GM18511 (cell line): Measurements from ENCODE around the gene INHBE.
"Not testable (repeated sequence)": the region's sequence is repeated elsewhere in the genome, so short reads cannot be mapped to it uniquely, and the experiment has no call there.

Experiments
- ATAC-seq: cut with Tn5 transposase; IDR thresholded peaks from one replicate; pipeline ENCODE4 v1.9.1; 2021; ENCODE audit warnings: mild to moderate bottlenecking, moderate library complexity; ENCODE audit not compliant: unreplicated experiment

Gene INHBE

DNA sequence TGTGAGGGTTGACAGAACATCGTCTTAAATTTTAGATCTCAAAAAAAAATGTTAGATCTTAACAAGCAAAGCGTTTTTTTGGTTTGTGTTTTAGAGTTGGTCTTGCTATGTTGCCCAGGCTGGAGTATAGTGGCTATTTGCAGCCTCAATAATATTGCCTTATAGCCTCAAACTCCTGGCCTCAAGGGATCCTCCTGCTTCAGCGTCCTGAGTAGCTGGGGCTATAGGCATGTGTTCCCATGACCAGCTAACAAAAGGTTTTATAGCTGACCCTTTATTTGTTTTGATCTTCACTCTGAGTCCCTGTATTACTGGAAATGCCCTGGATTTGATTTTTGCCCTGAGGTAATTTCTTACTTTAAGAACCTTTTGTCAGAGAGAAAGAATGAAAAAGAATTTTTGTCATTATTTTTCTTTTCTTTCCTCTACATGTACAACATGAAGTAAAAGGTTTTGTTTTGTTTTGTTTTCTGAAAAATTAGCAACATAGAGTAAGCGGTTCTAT lies 15.3 kb upstream of the INHBE start:
- ATAC-seq: no peak

DNA sequence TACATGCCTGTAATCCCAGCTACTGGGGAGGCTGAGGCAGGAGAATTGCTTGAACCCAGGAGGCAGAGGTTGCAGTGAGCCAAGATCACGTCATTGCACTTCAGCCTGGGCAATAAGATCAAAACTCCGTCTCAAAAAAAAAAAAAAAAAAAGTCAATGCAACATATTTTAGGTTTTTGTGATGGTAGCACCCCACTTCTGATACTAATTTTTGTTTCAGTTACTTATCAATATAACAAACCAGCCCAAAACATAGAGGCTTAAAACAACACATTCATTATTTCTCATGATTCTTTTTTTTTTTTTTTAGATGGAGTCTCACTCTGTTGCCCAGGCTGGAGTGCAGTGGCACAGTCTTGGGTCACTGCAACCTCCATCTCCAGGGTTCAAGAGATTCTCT lies 13.7 kb upstream of the INHBE start:
- ATAC-seq: not testable (repeated sequence)

DNA sequence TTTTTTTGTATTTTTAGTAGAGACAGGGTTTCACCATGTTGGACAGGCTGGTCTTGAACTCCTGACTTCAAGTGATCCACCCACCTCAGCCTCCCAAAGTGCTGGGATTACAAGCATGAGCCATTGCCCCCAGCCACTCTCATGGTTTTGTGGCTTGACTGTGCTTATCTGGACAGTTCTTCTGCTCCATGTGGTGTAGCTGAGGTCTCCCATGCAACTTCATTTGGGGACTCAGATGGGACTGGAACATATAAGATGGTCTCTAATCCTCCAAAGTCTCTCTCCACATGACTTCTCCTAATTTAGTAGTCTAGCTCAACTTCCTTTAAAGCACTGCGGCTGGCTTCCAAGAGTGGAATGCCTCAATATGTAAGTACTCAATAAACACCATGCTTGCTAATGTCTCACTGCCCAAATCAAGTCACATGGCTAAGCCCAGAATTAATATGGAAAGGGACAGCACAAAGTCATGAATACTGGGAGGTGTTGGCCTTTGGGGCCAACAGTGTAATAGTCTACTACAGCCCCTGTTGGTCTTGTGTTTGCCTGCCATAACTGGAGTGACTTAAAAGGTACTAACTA lies 13.2 kb upstream of the INHBE start:
- ATAC-seq: no peak

DNA sequence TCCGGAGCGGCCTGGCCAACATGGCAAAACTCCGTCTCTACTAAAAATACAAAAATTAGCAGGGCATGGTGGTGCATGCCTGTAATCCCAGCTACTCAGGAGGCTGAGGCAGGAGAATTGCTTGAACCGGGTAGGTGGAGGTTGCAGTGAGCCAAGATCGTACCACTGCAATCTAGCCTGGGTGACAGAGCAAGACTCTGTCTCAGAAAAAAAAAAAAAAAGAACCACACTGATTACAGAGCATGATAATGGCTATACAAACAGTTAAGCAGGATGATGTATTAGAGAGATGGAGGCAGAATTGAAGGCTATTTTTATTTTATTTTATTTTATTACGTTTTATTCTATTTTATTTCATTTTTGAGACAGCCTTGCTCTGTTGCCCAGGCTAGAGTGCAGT lies 10.8 kb upstream of the INHBE start:
- ATAC-seq: not testable (repeated sequence)

DNA sequence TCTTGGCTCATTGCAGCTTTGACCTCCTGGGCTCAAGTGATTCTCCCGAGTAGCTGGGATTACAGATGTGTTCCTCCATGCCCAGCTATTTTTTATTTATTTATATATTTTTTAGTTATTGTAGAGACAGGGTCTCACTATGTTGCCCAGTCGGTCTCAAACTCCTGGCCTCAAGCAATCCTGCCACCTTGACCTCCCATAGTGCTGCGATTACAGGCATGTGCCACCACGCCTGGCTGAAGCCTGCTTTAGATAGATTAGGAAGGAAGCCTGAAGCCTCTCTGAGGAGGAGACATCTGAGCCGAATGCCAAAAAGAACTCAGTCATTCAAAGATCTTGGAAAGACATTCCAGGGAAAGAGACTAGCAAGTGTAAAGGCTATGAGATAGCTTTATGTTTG lies 10.4 kb upstream of the INHBE start:
- no peak for ATAC-seq

DNA sequence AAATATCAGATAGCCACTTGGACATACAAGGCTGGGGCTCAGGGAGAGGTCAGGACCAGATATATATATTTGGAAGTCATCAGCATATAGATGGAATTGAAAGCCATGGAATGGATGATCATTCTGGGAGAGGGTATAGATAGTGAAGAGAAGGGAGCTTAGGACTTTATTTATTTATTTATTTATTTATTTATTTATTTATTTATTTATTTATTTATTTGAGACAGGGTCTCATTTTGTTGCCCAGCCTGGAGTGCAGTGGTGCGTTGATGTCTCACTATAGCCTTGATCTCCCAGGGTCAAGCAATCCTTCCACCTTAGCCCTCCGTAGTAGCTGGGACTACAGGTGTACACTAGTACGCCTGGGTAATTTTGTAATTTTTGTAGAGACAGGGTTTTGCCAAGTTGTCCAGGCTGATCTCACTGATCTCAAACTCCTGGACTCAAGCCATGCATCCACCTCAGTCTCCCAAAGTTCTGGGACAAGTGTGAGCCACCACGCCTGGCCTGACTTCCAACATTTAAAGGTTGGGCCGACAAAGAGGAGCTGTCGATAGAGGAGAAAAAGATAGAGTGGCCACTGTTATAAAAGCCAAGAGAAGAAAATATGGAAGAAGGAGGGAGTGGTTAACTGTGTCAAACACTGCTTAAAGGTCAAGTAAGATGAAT lies 8.7 kb upstream of the INHBE start:
- no peak for ATAC-seq

DNA sequence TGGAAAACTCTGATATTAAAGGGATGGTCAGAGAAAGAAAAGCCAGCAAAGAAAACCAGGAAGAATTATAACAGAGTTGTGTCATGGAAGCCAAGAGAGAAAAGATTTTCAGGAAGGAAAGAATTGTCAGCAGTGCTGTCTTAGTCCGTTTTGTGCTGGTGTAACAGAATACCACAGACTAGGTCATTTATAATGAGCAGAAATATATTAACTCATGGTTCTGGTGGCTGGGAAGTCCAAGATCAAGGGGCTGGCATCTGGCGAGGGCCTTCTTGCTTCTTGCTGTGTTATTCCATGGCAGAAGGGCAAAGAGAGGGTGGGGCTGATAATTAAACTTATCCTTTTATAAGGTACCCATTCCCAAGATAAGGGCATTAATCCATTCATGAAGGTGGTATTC lies 6.4 kb upstream of the INHBE start:
- no peak for ATAC-seq

DNA sequence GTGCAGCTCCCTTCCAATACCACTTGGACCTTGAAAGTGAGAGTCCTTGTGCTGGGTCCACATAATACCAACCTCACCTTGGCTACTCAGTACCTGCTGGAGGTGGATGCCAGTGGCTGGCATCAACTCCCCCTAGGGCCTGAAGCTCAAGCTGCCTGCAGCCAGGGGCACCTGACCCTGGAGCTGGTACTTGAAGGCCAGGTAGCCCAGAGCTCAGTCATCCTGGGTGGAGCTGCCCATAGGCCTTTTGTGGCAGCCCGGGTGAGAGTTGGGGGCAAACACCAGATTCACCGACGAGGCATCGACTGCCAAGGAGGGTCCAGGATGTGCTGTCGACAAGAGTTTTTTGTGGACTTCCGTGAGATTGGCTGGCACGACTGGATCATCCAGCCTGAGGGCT lies 5.7 kb upstream of the INHBE start:
- no peak for ATAC-seq

DNA sequence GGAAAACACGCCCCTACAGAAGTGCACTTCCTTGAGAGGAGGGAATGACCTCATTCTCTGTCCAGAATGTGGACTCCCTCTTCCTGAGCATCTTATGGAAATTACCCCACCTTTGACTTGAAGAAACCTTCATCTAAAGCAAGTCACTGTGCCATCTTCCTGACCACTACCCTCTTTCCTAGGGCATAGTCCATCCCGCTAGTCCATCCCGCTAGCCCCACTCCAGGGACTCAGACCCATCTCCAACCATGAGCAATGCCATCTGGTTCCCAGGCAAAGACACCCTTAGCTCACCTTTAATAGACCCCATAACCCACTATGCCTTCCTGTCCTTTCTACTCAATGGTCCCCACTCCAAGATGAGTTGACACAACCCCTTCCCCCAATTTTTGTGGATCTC lies 5.0 kb upstream of the INHBE start:
- no peak for ATAC-seq

DNA sequence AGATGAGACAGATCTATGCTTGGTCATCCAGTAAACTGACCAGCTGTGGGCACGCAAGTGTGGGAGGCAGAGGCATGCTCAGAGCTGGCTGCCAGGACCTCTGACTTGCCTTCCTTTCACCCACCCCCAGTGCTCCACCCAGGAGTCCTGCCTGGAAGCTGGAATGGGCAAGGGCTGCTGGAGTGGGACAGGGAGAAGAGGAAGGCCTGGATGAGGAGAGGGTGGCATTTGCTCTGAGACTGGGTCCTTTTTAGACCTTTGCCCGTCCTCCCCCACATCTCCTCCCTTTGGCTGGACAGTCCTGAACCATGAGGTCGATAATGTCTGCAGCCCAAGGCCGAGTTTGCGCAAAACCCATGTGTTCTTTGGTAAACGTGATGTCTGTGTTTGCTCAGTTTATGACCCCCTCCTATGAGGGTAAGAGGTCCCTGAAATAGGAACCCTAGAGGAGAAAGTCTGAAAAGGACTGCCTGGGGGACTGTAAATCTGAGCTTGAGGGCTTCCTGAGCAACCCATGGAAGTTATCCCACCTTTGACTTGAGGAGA lies 3.8 kb upstream of the INHBE start:
- ATAC-seq: no peak

DNA sequence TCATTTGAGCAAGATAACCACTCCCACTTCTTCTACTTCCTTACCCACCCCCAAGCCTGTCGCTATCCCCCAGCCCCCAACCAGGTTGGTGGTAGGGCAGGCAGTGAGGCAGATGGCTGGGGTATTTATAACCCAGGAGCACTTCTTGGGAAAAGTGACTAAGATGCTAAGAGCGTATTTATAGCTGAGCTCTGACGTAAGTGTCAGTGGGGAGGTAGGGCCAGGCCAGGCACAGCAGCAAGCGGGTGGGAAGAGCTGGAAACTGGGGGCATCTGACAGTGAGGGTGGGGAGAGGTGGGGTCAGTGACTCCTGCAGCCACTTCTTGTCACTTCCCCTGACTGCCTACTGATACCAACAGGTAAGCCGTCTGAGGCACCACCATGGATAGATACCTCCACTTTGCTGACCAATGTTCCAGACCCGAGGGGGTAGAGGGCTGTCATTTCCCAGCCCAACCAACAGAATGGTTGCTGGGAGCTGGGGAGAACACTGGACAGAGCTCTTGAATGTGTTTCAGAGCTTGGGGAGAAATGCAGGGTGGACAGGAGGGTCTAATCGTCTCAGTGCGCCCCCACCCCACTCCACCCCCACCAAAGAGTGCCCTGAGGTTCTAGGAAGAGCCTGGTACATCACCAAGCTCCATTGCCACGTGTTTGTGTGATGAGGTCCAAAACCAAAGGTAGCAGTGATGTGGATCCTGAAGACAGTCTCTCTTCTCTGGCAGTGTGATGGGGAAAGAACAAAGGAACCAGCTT lies 2.7 kb upstream of the INHBE start:
- peak; percentile 2 for ATAC-seq

DNA sequence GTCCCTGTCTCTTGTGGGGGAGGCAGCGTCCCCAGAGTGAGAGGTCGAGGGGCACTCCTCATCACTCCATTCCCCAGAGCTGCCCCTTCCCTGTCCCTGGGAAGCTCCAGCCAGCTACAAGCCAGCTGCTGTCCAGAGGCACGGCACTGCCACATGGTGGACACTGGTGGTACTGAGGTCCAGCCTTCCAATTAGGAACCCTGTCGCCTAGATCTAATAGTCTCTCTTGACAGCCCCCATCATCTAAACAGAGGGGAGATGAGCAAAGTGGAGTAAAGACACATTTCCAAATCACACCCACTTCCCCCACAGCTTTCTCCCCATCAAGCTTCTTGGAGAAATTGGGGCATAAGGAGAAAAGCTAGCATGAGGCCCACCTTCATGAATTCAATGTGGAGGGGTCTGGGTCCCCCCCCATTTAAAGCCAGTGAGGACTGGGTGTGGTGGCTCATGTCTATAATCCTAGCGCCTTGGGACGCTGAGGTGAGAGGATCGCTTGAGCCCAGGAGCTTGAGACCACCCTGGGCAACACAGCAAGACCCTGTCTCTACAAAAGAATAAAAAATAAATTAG lies 2.1 kb upstream of the INHBE start:
- ATAC-seq: peak; percentile 44

DNA sequence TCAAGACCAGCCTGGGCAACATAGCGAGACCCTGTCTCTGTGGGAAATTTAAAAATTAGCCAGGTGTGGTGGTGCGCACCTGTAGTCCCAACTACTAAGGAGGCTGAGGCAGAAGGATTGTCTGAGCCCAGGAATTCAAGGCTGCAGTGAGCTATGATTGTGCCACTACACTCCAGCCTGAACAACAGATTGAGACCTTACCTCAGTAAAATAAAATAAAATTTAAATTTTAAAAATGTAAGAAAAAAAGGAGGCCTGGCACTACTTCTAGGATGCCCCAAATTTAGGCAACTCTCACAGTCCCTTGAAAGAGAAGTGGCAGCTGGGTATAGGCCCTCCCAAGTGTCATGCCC lies 918 bp upstream of the INHBE start:
- no peak for ATAC-seq

DNA sequence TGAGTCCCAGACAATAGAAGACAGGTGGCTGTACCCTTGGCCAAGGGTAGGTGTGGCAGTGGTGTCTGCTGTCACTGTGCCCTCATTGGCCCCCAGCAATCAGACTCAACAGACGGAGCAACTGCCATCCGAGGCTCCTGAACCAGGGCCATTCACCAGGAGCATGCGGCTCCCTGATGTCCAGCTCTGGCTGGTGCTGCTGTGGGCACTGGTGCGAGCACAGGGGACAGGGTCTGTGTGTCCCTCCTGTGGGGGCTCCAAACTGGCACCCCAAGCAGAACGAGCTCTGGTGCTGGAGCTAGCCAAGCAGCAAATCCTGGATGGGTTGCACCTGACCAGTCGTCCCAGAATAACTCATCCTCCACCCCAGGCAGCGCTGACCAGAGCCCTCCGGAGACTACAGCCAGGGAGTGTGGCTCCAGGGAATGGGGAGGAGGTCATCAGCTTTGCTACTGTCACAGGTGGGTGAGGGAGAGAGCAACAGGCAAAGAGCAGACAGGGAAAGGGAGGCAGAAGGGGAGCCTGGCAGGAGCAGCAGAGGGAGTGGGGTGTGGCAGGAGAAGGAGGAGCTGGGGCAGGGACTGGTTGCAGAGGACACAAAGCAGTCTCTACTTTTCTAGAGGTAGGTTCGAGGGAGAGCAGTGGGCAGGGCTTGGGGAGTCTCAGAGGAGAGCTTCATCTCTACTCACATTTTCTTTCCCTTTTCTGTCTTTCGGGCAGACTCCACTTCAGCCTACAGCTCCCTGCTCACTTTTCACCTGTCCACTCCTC lies 452 bp downstream of the INHBE start:
- no peak for ATAC-seq

DNA sequence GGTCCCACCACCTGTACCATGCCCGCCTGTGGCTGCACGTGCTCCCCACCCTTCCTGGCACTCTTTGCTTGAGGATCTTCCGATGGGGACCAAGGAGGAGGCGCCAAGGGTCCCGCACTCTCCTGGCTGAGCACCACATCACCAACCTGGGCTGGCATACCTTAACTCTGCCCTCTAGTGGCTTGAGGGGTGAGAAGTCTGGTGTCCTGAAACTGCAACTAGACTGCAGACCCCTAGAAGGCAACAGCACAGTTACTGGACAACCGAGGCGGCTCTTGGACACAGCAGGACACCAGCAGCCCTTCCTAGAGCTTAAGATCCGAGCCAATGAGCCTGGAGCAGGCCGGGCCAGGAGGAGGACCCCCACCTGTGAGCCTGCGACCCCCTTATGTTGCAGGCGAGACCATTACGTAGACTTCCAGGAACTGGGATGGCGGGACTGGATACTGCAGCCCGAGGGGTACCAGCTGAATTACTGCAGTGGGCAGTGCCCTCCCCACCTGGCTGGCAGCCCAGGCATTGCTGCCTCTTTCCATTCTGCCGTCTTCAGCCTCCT lies 1.1 kb downstream of the INHBE start:
- ATAC-seq: no peak

DNA sequence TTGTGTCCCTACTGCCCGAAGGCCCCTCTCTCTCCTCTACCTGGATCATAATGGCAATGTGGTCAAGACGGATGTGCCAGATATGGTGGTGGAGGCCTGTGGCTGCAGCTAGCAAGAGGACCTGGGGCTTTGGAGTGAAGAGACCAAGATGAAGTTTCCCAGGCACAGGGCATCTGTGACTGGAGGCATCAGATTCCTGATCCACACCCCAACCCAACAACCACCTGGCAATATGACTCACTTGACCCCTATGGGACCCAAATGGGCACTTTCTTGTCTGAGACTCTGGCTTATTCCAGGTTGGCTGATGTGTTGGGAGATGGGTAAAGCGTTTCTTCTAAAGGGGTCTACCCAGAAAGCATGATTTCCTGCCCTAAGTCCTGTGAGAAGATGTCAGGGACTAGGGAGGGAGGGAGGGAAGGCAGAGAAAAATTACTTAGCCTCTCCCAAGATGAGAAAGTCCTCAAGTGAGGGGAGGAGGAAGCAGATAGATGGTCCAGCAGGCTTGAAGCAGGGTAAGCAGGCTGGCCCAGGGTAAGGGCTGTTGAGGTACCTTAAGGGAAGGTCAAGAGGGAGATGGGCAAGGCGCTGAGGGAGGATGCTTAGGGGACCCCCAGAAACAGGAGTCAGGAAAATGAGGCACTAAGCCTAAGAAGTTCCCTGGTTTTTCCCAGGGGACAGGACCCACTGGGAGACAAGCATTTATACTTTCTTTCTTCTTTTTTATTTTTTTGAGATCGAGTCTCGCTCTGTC lies 1.8 kb downstream of the INHBE start:
- ATAC-seq: no peak

DNA sequence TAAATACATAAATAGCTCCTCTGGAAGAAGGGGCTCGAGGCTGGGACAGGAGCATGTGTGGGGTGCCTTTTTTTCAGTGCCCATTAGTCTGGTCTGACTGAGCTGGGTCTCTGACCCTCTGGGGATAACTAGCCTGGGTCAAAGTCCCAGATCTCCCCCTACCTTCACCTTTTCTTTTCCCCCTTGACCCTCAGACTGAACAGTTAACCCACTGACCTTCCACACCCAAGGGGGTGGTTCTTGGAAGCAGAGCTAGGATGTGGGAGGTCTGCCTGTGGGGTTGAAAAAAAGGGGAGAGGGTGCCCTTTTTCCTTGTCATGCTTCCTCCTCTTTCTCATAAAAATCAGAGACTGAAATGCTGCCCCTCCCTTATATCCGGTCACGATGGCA lies 3.6 kb downstream of the INHBE start:
- ATAC-seq: no peak

DNA sequence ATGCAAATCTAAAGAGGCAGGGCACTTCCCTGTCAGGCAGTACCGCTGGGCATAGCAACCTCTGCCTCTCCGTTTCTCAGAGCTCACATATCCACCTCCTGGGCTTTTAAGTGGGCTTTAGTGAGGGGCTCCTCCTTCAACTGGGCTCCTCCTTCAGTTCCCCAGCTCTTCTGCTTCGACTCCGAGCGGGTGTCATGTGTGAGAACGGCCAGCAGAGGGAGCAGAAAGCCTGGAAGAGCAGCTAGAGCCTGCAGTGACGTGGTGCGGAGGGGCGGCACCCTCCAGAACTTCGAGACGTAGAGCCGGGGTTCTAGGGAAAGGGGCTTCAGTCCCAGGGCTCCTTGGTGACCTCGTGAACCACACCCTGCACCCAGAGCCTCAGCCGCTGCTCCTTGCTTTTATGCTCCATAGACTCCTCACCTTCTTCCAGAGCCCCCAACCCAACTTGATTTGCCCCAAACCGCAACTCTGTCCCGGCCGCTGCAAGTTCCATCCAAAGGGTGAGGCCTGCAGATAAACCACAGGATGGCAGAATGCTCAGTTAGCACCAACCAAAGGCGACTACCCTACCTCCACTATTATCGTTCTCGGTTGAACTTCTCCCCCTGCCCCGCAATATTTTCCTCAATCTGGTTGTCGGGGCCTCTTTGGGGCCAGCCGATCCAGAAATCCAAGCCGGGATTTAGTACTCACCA lies 4.1 kb downstream of the INHBE start:
- peak; percentile 58 for ATAC-seq

DNA sequence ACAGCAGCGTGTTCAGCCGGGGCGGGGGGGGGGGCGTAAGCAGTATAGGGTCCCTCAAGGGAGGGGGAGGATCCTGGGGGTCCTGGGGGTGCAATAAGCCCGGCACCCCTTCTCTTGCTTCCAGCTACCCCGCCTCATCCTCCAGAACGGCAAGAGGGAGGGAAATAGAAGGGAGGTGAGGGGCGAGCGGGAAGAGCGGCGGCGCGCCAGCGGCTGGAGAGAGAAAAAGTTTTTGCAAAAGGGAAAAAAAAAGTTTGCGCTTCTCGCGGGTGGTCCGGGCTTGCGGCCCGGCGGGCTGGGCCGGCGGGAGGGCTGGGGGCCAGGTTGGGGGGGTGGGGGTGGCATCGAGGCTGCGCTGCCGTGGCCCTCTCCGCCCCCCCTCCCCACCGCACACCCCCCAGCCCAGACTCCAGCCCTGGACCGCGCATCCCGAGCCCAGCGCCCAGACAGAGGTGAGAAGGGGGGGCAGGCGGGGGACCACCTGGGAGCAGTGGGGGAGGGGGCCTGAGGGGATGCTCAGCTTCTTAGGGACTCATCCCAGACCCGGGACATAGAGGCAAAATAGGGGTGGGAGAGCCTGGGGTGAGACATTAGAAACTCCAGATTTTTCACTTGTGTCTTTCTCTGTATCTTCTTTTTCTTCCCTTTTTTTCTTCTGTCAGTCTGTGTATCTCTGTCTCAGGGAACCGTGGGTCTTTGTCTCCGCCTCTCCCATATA lies 4.8 kb downstream of the INHBE start, which contains the start of gene GLI1:
Gene GLI1, plus strand, starts transcription at position 36 of the 718 bp plus-strand sequence. CDS start 3,907 bp downstream, outside the sequence.
- ATAC-seq: no peak
